GM12874 (cell line): ENCODE data around the gene SLC18B1.
A peak's percentile ranks its signal among the peaks of the same experiment; 100 is the strongest.

Source experiments
- TF ChIP-seq, protein P1 (sequence below): IDR thresholded peaks from 2 replicates; pipeline ENCODE4 v1.5.1; 2011; ENCODE audit warnings: low read depth, mild to moderate bottlenecking, control low read depth, low read length, moderate library complexity; ENCODE audit not compliant: insufficient read depth

Gene SLC18B1

DNA sequence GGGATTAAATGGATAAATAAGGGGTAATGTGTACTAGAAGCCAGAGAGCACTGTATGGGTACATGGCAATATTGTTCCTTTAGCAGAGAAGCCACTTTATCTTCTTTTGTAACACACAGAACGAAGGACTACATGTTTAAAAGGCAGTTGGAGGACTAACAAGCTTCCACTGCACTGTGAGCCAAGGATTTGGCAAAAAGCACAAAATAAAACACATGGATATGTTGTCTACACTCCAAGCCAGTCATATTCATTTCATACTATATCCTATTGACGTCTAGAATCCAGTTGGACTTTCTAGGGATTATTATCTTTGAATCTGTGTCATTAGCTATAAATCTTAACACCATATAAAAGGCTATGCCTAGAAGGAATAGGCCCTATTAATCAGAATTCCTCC is 3.0 kb downstream of the SLC18B1 start:
- TF ChIP-seq, protein P1, sequence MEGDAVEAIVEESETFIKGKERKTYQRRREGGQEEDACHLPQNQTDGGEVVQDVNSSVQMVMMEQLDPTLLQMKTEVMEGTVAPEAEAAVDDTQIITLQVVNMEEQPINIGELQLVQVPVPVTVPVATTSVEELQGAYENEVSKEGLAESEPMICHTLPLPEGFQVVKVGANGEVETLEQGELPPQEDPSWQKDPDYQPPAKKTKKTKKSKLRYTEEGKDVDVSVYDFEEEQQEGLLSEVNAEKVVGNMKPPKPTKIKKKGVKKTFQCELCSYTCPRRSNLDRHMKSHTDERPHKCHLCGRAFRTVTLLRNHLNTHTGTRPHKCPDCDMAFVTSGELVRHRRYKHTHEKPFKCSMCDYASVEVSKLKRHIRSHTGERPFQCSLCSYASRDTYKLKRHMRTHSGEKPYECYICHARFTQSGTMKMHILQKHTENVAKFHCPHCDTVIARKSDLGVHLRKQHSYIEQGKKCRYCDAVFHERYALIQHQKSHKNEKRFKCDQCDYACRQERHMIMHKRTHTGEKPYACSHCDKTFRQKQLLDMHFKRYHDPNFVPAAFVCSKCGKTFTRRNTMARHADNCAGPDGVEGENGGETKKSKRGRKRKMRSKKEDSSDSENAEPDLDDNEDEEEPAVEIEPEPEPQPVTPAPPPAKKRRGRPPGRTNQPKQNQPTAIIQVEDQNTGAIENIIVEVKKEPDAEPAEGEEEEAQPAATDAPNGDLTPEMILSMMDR, result no peak

DNA sequence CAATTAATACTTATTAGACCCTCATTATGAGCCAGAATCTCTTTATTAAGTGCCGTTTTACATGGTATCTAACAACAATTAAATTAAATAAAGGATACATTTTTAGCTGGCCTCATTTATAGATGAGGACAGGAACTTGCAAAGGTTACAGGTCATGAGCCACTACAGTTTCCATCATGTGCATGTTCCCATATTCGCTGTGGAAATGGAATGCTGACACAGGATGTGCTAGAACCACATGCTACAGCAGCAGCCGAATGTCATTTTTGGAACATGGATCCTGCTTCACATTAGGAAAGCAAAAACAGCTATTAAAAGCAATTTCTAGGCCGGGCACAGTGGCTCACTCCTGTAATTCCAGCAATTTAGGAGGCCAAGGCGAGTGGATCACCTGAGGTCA is 5.9 kb downstream of the SLC18B1 start:
- TF ChIP-seq, protein P1, result no peak

DNA sequence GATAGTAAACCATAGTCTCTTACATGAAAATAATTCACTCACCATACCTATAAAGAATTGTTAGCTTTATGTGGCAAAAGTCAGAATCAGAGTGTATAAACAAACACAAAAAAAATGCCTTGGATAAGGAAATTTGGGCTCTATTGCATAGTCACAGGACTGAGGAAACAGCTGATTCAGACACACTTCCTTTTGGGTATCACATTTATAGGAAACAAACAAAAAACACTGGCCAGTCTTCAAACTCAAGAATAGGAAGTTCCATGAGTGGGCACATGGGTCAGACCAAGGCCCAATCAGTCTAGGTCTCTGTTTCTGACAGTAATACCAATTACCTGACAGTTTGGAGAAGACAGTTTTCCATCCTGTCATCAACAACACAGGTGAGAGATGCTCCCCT is 8.0 kb downstream of the SLC18B1 start:
- TF ChIP-seq, protein P1, result no peak

DNA sequence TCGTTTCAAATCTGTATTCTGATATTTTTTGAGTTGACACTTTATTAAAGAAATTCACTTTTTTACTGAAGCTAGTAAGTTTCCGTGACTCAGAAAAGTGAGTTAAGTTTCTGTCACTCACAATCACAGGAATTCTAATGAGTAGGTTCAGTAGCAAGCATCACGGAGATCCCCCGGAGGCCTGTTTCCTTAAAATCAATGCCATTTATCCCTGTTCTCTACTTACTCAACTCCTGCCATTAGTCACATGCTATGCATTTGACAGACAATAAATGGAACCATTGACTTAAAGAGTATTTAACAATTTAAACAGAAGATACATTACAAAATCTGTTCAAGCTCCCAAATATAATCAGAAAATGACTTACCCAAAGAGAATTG is 9.1 kb downstream of the SLC18B1 start:
- TF ChIP-seq, protein P1, result no peak

DNA sequence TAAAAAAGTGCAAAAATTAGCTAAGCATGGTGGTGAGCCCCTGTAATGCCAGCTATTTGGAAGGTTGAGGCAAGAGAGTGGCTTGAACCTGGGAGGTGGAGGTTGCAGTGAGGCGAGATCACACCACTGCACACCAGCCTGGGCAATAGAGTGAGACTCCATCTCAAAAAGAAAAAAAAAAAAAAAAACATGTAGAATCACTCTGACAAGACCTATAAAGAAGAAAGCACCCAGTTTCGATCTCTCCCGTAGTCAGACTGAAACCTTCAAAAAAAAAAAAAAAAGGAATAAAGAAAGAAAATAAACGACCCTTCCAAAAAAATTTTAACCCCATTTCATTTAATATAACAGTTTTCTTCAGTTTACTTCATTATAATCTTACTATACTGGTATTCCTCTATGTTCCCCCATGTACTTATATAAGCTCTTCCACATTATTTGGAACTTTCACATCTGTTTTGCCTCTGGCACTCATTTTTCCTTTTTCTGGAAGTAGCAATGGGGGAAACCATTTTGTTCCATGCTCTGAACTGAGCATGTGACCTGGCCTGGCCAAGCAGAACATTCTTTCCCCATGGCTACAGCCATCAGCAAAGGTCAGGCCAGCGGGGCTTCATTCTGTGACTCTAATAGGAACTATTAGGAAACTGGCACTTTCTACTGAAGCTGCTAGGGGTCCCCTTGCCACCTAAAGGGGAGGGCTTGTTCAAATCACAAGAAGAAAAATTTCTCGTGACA is 9.6 kb downstream of the SLC18B1 start:
- TF ChIP-seq, protein P1, result no peak

DNA sequence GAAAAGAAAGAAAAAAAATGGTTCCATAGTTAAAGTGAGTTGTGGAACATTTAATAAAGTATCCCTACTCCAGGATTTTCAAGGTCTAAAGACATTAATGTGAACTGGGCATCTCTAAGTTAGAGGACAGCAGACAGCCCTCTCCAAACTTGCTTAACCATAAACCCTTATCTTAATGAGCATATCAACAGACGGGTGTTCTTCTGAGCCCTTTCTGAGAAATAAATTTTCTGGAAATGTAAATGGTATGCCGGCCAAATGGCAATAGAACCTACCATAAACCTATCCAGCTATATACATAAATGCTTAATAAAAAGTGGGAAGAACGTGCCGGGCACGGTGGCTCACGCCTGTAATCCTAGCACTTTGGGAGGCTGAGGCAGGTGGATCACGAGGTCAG is 12.5 kb downstream of the SLC18B1 start:
- TF ChIP-seq, protein P1, result no peak

DNA sequence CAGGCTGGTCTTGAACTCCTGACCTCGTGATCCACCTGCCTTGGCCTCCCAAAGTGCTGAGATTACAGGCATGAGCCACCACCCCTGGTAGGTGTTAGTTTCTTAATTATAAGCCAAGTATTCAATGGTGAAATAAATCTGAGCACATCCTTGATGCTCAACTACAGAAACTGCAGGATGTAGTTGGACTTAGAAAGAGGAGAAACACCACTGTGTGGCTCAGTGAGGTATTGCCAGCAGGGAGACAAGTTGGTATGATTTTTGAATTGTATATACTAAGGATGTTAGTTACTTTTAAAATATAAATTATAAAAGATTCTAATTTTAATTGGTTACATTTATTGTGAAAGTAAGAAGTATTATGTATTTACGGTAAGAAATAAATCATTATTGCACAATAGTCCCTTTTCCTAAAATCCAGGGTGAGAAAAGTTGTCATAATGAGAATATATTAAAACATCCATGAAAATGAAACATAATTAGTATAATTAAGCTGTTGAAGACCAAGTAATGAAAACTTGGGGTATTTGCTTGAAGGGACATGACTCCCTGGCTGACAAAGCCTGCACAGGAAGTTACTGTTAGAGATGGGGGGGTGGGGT is 17.6 kb downstream of the SLC18B1 start:
- TF ChIP-seq, protein P1, result peak; percentile 30; the same call in 1 of the 2 replicates
